ENCODE data around the gene S100A9. TPM values are rescaled to one million over a fixed set of nuclear protein-coding genes. Genes with fewer than 3 reads are reported as not detected.
"Not testable (repeated sequence)": the region's sequence is repeated elsewhere in the genome, so short reads cannot be mapped to it uniquely, and the experiment has no call there.

S100A9 gene
- total RNA-seq (2014; rRNA removed; shearing (Covaris generic)): not detected in 2 replicates

GRCh38 chr1:153357853-153358690, at the start of gene S100A9:
Gene S100A9 (plus strand): TSS chr1:153357854. CDS start chr1:153358284, 430 bp downstream.
- no peak for DNase-seq (ENCODE audit: low read depth)

DNA sequence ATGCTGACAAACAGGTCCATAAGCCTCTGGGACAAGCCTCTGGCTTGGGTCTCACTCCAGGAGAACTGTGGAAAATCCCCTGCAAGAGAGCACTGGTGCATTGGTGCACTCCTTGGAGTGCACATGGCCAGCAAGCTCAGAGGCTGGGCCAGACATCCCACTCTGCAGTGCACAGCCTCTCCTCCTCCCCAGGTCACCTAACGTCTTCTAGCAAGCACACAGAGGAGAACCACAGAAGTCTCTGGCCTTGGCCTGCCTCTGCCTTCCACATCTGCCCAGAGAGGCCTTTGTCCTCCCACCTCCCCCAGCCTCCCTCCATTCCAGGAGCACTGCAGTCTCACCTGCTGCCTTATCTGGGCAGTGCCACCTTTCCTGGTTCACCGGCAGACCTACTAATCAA, 49.1 kb upstream of the S100A9 start:
- no peak for DNase-seq (ENCODE audit: low read depth)

GRCh38 chr1:153309441-153309840, 48.2 kb upstream of the S100A9 start:
- DNase-seq (ENCODE audit: low read depth): no peak

- no peak for DNase-seq (ENCODE audit: low read depth)
These were observed 47.1 kb upstream of the S100A9 start for GRCh38 chr1:153310526-153310925.

DNA sequence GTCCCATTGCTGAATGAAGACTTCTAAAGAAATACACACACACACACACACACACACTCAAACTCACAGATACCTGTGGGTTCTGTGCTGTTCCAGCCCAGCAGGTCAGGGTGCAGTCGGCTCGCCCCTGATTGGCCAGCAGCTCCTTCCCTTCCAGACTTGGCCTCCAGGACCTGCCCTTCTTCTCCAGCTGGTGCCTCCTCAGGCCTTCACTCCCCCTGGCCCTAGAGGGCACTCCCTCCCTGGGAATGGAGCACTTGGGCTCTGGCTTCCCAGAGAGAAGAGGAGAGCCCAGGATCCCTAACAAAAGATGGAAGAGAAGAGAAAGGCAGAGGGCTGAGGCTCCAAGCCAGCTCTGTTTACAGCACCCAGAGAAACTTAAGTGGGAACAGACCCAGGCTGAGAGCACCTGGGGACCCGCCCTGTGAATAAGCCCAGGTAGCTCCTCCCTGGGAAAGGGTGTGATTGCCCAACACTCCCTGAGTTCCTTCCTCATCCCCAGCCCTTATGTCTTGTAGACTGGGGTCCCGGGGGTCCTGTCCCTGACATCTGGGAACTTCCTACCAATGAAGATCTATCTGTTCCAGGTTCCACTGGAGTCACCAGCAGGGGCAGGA, 45.0 kb upstream of the S100A9 start, which contains the start of gene PGLYRP3:
PGLYRP3 (minus strand) TSS at position 383 of the 617 bp plus-strand sequence. CDS start 2,287 bp downstream, outside the sequence.
- no peak for DNase-seq (ENCODE audit: low read depth)

DNA sequence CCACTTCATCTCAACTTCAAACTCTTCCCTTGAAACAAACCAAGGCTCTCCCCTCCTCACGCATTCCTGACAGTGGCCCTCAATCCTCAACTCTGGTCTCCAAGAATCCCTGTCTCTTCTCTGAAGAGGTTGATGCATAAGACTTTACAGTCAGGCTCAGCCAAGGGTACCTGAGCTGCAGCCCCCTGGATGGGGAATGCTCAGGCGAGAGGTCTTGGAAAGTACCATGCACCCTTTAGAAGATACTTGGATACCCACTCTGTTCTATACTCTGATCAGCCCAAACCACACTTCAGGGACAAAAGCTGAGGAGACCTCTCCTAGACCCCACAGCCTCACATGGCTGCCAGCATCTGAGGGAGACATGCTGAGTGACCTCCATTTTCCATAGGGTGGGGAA, 44.4 kb upstream of the S100A9 start:
- DNase-seq (ENCODE audit: low read depth): no peak

GRCh38 chr1:153314388-153314787, 43.3 kb upstream of the S100A9 start:
- not testable (repeated sequence) for DNase-seq (ENCODE audit: low read depth)

GRCh38 chr1:153316013-153316412, 41.6 kb upstream of the S100A9 start:
- not testable (repeated sequence) for DNase-seq (ENCODE audit: low read depth)

GRCh38 chr1:153318145-153318544, 39.5 kb upstream of the S100A9 start:
- DNase-seq (ENCODE audit: low read depth): not testable (repeated sequence)

DNA sequence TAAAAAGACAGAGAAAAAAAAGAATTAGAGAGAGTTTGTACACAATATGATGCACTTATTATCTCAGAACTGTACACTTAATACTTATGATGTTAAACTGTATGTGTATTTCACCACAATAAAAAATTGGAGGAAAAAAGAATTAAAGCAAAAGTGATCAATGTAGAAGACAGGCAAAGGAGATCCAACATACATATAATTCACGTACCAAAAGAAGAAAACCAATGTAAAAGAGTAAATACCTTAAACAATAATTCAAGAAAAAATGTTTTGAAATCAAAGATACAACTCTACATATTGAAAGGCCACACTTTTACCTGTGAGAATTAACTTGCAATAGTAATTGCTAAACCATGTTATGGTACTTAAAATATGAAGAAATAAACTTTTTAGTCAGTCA, 35.1 kb upstream of the S100A9 start:
- DNase-seq (ENCODE audit: low read depth): no peak

GRCh38 chr1:153324912-153325311, 32.7 kb upstream of the S100A9 start:
- no peak for DNase-seq (ENCODE audit: low read depth)

DNA sequence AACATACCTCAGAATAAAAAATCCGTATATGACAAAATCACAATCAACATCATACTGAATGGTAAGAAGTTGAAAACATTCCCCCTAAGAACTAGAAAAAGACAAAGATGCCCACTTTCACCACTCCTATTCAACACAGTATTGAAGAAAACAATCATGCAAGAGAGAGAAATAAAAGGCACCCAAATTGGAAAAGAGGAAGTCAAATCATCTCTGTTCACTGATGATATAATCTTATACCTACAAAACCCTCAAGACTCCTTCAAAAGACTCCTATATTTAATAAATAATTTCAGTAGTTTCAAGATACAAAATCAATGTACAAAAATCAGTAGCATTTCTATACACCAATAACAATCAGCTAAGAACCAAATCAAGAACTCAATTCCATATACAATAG, 23.8 kb upstream of the S100A9 start:
- DNase-seq (ENCODE audit: low read depth): no peak

DNA sequence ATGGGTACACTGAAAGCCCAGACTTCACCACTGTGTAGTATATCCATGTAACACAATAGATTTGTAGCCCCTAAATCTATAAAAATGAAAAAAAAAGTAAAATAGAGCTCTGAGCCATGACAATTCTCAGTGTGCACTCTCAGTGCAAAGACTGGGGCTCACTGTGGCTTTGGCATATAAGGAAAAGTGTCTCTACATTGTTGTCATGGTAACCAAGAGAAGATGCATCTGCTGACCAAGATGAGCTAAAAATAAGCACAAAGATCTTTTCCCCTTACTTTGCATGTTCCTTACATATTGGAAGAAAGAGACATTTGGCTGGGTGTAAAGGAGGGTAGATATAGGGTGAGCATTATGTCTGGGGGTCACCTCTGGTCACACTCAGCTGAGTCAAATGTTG, 21.0 kb upstream of the S100A9 start:
- DNase-seq (ENCODE audit: low read depth): no peak

DNA sequence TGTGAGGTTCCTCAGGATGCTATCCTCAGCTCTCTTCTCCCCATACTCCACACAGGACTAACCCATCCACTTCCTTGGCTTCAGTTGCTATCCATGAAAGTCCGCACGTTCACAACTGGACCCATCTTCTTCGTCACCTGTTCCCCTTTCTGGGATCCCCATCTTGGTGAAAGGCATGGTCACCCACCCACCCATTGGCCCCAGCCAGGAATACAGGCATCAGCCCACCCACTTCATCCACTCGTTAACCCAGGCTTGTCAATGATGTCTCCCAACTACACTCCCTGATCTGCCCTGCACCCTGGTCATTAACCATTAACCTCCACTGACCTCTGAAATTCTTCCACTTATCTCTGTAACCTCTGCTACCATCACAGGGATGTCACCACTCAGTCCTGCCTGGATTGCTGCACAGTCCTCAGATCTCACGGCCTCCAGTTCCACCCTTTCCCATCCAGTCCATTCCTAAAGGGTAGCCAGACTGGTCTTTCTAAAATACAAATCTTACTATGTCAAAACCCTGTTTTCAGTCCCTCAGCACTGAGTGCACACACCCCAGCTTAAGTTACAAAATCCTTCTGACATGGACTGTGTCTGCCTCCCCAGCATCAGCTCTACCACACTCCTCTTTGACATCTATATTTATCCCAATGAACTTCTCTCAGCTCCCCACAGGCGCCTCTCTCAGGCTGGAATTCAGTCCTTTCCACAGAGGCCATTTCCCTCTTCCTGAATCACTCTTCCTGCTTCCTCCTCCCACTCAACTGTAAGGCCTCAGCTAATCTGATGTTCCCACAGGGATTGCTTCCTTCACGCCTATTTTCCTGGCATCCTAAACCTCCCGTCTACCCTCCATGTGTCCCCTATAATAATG, 19.4 kb upstream of the S100A9 start:
- no peak for DNase-seq (ENCODE audit: low read depth)

- no peak for DNase-seq (ENCODE audit: low read depth)
These were observed 17.9 kb upstream of the S100A9 start for GRCh38 chr1:153339802-153340201.

DNA sequence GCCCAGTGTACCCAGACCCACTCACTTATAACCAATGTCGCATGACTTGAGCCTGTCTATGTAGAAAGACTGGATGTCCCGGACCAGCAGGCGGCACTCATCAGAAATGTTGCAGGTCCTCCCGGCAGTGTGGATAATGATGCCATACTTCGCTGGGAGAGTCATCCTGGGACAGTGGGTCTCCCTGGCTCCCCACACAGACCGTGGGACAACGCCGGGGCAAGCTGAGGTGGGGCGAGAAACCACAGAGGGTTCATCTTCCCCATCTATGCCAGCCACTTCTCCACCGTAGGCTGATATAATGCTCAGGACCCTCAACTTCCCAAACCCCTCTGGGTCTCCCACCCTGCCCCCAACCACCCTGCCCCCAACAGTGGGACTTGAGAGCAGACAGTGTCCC, 17.3 kb upstream of the S100A9 start:
- no peak for DNase-seq (ENCODE audit: low read depth)

- no peak for DNase-seq (ENCODE audit: low read depth)
These were observed 16.2 kb upstream of the S100A9 start for GRCh38 chr1:153341431-153341934.

GRCh38 chr1:153342178-153342577, 15.5 kb upstream of the S100A9 start:
- DNase-seq (ENCODE audit: low read depth): no peak

DNA sequence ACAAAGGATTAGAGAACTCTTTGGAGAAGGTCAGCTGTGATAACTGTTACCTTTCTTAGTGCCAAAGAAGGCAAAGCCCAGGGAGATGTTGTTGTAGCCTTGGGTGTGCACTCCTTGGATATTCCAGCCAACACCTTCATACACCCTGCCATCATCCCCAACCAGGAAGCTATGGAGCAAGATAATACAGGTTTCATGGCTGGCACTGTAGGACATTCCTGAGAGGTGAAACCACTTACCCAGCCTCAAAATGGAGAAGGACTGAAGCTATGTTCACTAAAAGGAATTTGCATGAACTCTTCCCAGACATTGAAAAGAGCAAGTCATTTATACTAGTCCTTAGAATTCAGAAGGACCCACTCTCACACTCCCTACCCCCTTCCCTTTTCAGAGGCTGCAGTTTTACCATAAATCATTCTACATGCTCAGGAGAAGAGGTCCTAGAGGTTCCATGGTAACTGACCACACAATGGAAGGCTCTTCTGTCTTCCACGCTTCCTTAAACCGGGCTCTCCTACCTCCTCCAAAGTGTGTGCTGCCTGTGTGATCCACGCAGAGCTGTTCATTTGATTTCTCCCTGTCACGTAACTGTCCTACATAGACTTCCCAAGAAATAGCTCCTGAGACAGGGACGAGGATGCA, 14.5 kb upstream of the S100A9 start:
- no peak for DNase-seq (ENCODE audit: low read depth)

DNA sequence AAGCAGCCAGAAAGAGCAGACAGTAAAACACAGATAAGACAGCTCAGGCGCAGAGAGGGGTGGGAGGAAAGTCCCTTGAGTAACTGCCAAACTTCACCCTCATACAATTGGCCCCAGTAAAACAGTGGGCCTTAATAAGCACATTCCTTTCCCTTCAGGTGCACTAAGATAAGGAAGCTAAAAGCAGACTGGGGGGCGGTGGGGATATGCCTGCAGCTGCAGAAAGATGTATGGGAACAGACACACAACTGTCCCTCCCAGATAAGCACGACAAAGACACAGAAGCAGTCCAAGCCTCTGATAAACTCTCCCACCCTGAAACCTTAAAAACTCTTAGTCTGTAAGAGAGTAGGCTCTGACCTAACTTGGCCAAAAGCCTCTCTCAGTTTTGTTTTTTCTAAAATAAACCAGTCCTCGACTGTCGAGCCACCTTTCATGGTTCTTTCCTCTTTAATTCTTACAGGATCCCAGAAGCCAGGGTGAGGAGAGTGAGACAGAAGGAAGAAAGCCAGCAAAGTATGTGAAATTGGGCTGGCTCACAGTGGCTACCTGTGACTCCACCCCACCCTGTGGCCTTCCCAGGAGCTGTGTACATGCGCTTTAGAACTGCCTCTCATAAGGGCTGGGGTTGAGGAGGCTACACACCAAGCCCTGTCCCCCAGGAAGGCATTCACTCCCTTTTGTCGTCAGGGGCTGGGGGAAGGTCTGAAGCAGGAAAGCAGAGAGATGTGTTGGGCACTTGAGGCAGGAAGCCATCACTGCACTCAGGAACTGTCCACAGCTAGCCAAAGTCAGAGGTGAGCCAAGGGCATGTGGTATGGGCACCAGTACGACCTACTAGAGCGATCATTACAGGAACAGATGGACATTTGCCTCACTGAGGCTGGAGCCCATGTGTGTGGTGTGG, 13.6 kb upstream of the S100A9 start:
- no peak for DNase-seq (ENCODE audit: low read depth)

- no peak for DNase-seq (ENCODE audit: low read depth)
These were observed 13.0 kb upstream of the S100A9 start for GRCh38 chr1:153344718-153345025.

Data from Daoy (cell line).